ENCODE data around the gene AVEN. TPM values are rescaled to one million over a fixed set of nuclear protein-coding genes. Genes with fewer than 3 reads are reported as not detected.
"Not testable (repeated sequence)": the region's sequence is repeated elsewhere in the genome, so short reads cannot be mapped to it uniquely, and the experiment has no call there.

AVEN gene
- total RNA-seq, 1 donor from 2014 or later, result 15.3 TPM

- DNase-seq (ENCODE audit: low read depth), result no peak
These were observed 748 bp upstream of the AVEN start for GRCh38 chr15:34039790-34040113.

GRCh38 chr15:34038023-34038870, 757 bp downstream of the AVEN start:
- DNase-seq (ENCODE audit: low read depth), result peak; percentile 25

- no peak for DNase-seq (ENCODE audit: low read depth)
These were observed 6.8 kb downstream of the AVEN start for GRCh38 chr15:34031987-34032760.

DNA sequence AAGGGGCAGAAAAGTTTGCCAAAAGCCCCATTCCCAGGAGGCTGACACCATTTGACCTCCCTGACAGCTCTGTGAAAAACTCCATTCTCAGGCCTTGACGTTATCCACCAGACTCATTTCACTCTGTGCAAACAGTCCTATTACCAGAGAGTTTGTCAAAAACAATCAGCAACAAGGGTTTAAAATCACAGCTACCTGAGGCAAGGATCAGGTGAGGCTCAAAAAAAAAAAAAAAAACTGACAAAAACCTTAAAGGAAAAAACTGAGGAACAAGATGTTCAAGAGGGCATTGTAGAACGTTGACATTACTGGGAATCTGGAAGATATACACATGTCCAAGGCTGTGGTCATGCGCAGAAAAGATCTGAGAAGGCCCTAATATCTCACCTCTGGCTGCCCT, 11.4 kb downstream of the AVEN start:
- DNase-seq (ENCODE audit: low read depth), result no peak

GRCh38 chr15:34025252-34025651, 13.8 kb downstream of the AVEN start:
- DNase-seq (ENCODE audit: low read depth), result no peak

DNA sequence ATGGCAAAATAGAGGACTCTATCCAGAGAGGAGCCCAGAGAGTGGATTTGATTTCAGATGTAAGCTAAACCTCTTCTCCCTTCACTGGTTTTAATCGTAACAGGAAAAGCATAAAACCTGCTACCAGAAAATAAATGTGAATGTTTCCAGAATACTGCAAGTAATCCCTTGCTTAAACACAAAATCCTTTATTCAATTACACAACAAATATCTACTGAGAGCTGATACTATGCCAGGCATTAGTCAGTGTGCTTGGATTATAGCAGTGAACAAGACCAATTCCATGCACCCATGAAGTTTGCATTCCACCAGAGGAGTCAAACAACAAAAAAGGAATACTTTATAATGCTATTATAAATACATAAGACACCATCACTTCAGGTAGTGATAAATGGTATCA, 15.1 kb downstream of the AVEN start:
- no peak for DNase-seq (ENCODE audit: low read depth)

GRCh38 chr15:34019369-34019990, 19.5 kb downstream of the AVEN start:
- DNase-seq (ENCODE audit: low read depth), result no peak

GRCh38 chr15:34018738-34019137, 20.3 kb downstream of the AVEN start:
- DNase-seq (ENCODE audit: low read depth), result not testable (repeated sequence)

- DNase-seq (ENCODE audit: low read depth), result no peak
These were observed 20.9 kb downstream of the AVEN start for GRCh38 chr15:34018021-34018645.

GRCh38 chr15:34014556-34014955, 24.4 kb downstream of the AVEN start:
- DNase-seq (ENCODE audit: low read depth), result peak; percentile 86

DNA sequence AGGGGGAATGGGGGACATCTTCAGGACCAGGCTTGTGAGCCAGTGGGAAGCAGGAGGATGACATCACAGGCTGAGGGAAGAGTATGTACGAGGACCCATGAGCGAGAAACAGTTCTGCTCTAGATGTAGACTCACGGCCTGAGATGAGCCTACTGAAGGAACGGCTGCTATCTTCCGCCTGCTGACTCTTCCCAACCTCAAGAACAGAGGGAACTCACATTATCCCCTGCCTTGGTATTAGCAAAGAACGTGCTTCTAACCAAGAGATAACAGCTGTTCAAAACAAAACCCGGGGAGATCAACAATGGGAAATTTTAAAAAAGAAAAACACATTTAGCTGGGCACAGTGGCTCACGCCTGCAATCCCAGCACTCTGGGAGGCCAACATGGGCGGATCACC, 25.3 kb downstream of the AVEN start:
- DNase-seq (ENCODE audit: low read depth), result no peak

DNA sequence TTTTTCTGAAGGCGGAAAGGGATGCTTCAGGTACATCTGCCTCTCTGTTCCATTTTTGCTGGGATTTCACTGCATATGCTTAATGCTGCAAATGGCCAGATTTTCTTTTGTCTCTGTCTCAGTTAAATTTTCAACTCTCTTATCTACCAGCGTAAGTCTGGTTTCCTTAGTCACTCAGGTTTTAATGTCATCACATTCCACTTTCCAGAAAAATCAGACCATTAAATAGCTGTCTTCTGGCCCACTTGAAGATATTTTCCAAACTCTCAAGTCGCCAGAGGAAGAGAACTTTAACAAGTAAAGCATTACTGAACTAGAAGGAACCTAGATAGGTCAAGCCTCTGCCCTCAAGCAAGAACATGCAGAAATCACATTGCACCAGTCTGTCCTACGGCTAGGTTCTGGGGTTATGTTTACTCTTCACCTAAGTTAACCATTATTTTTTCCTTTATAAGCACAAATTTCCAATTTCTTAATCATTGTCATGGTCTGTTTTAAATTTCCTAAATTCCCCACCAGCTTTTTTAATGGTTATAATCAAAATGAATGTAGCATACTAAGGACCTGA, 26.5 kb downstream of the AVEN start:
- DNase-seq (ENCODE audit: low read depth), result peak; percentile 75

DNA sequence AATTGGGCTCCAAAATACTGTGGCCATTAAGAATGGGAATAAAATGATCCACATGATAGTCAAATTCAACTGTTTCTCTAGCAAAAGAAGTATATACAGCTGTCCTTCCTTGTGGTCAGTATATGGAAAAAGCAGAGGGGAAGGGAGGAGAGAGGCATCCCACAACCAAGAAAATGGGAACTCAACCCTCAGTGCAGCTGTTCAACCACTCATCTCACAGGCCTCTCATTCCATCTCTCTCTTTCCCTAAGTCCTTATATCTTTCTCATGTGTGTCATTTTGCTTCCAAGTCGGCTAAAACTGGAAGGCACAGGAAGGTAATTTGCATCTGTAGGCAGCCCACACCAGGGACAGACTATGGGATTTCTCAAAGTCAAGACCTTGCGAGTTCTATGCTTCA, 27.5 kb downstream of the AVEN start:
- peak; percentile 11 for DNase-seq (ENCODE audit: low read depth)

GRCh38 chr15:34010921-34011320, 28.1 kb downstream of the AVEN start:
- DNase-seq (ENCODE audit: low read depth), result no peak

DNA sequence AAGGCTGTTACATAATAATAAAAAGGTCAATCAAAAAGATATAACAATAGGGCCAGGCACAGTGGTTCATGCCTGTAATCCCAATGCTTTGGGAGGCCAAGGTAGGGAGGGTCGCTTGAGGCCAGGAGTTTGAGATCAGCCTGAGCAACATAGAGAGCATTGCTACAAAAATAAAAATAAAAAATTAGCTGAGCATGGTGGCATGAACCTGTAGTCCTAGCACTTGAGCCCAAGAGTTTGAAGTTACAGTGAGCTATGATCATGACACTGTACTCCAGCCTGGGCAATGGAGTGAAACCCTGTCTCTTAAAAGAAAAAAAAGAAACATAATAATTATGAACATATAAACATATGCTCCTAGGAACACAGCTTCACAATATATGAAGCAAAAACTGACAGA, 29.3 kb downstream of the AVEN start:
- no peak for DNase-seq (ENCODE audit: low read depth)

- no peak for DNase-seq (ENCODE audit: low read depth)
These were observed 32.6 kb downstream of the AVEN start for GRCh38 chr15:34006381-34006780.

DNA sequence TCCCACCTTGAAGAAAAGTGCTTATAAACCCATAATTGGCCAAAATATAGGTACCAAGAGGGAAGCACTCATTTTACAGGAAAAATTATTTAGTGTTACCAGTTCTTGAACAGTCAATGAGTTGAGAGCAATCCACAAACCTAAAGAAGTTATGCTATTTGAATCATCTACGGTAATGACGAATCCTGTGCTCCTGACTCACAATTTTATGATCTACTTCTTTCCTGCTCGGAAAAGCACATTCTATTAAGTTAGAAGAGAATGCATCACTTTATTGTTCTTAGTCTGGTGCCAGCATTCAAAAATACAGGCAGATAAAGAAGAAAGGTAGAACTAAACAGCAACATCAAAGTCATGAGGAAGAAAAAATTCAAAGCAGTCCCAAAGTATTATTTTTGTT, 37.5 kb downstream of the AVEN start:
- DNase-seq (ENCODE audit: low read depth), result peak; percentile 28

- DNase-seq (ENCODE audit: low read depth), result not testable (repeated sequence)
These were observed 43.3 kb downstream of the AVEN start for GRCh38 chr15:33995666-33996065.

DNA sequence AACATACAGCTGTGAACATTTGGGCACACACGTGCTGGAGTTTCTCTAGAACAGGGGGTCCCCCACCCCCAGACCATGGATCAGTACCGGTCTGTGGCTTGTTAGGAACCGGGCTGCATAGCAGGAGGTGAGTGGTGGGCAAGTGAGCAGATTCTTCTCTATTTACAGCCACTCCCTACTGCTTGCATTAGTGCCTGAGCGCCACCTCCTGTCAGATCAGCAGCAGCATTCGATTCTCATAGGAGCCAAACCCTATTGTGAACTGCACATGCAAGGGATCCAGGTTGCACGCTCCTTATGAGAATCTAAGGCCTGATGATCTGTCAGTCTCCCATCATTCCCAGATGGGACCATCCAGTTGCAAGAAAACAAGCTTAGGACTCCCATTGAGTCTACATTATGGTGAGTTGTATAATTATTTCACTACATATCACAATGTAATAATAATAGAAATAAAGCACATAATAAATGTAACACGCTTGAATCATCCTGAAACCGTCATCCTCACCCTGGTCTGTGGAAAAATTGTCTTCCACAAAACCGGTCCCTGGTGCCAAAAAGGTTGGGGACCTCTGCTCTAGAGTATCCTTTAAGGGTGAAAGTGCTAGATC, 44.9 kb downstream of the AVEN start:
- peak; percentile 38 for DNase-seq (ENCODE audit: low read depth)

GRCh38 chr15:33988384-33988783, 50.6 kb downstream of the AVEN start:
- peak; percentile 40 for DNase-seq (ENCODE audit: low read depth)

- no peak for DNase-seq (ENCODE audit: low read depth)
These were observed 51.6 kb downstream of the AVEN start for GRCh38 chr15:33987444-33987843.

DNA sequence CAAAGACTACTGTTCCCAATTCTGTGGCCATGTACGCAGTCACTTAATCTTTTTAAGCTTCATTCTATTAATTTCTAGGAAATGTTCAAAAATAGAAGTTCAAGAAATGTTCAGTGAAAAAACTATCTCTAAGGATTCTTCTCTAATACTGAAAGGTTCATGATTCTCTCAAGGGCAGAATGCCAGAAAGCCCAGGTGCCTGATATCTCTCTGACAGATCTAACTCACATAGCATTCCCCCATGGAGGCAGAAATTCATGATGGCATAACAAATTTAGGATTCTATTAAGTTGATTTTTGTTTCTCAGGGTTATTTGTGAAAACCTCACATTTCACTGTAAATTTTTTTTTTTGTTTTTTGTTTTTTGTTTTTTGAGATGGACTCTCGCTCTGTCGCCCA, 53.3 kb downstream of the AVEN start:
- DNase-seq (ENCODE audit: low read depth), result no peak
